GM12878 (cell line): ENCODE results near the gene MAS1L. TPM values are rescaled to one million over a fixed set of nuclear protein-coding genes. Genes with fewer than 3 reads are reported as not detected.

Source experiments
- ATAC-seq: fragments of 200-7000 bp; cut with Tn5 transposase; 3 replicates; pipeline ENCODE4 v1.9.1; 2020; ENCODE audit warnings: mild to moderate bottlenecking, moderate library complexity
- BruUV-seq: library from RNA; stranded (reverse); fragments of 400-500 nt; replicated peaks from 2 replicates; lab custom pipeline; 2021; lab: Mats Ljungman, UMichigan
- CTCF ChIA-PET: fragments of 300-600 bp; sonication (Branson Sonifier 250); formaldehyde crosslinking; extraction: SDS; loops from one replicate; lab custom pipeline; 2021; ENCODE audit warnings: inconsistent platforms; lab: Yijun Ruan, JAX
- POLR2A ChIA-PET: fragments of 350-600 bp; formaldehyde crosslinking; extraction: SDS; loops from one replicate; lab custom pipeline; 2021; ENCODE audit warnings: inconsistent platforms; lab: Charles Lee
- RAD21 ChIA-PET: fragments of 300-600 bp; sonication (Branson Sonifier 250); formaldehyde crosslinking; loops from one replicate; lab custom pipeline; 2023; ENCODE audit warnings: antibody characterized with exemption; ENCODE audit not compliant: unreplicated experiment; lab: Charles Lee
- SMC1A ChIA-PET: fragments of 300-600 bp; sonication (Branson Sonifier 250); formaldehyde crosslinking; loops from one replicate; lab custom pipeline; 2023; ENCODE audit not compliant: unreplicated experiment, uncharacterized antibody; lab: Charles Lee
- DNase-seq: peaks from one replicate; pipeline ENCODE4 v3.0.0-alpha.2; 2011; ENCODE audit warnings: low read depth, low spot score
- FAIRE-seq: peaks from 3 replicates; lab custom pipeline; 2011; peaks lifted over from hg19 to GRCh38; lab: Jason Lieb, UNC
- H2AFZ ChIP-seq: 2 replicates; pipeline ENCODE4 v1.6.0; 2011; ENCODE audit warnings: low read depth, low read length, control low read depth; ENCODE audit not compliant: control insufficient read depth
- H3K27ac ChIP-seq: 2 replicates; pipeline ENCODE4 v1.5.1; 2011; ENCODE audit warnings: control low read depth; ENCODE audit not compliant: control insufficient read depth, insufficient read depth
- H3K27me3 ChIP-seq, 2 experiments: replicated peaks in 1 of 2; 2 replicates each; pipeline versions ENCODE4 v1.6.0 to v1.6.1; 2011; ENCODE audit warnings: low read length in 1 of 2; ENCODE audit not compliant: control insufficient read depth in 2 of 2, insufficient read depth in 2 of 2
- H3K36me3 ChIP-seq, 2 experiments: 2 replicates each; pipeline ENCODE4 v1.5.1; 2011; ENCODE audit warnings: low read length in 1 of 2; ENCODE audit not compliant: control insufficient read depth in 2 of 2, insufficient read depth in 2 of 2
- H3K4me1 ChIP-seq: 2 replicates; pipeline ENCODE4 v1.6.1; 2011; ENCODE audit warnings: mild to moderate bottlenecking, low read length, moderate library complexity, mixed read lengths; ENCODE audit not compliant: control insufficient read depth, insufficient read depth
- H3K4me2 ChIP-seq: 2 replicates; pipeline ENCODE4 v1.6.0; 2011; ENCODE audit warnings: control low read depth; ENCODE audit not compliant: control insufficient read depth, insufficient read depth
- H3K4me3 ChIP-seq: fragments of 200-600 bp; sonication (generic); 2 replicates; pipeline ENCODE4 v1.5.1; 2016
- H3K79me2 ChIP-seq: 2 replicates; pipeline ENCODE4 v1.6.0; 2011; ENCODE audit warnings: low read length; ENCODE audit not compliant: control insufficient read depth, insufficient read depth
- H3K9ac ChIP-seq: 2 replicates; pipeline ENCODE4 v1.8.0; 2011; ENCODE audit warnings: low read length, control low read depth, mixed read lengths; ENCODE audit not compliant: control insufficient read depth, insufficient read depth
- H3K9me3 ChIP-seq: replicated peaks from 3 replicates; pipeline ENCODE4 v1.5.1; 2011; ENCODE audit warnings: mild to moderate bottlenecking, low read length; ENCODE audit not compliant: control insufficient read depth, insufficient read depth
- H4K20me1 ChIP-seq: 2 replicates; pipeline ENCODE4 v1.6.0; 2011; ENCODE audit not compliant: control insufficient read depth, insufficient read depth
- BCL11A ChIP-seq: IDR thresholded peaks from 2 replicates; pipeline ENCODE4 v1.6.1; 2011; ENCODE audit warnings: low read depth, low read length
- CEBPB ChIP-seq, 2 experiments: fragments of 150-350 bp in 1 of 2; IDR thresholded peaks; 2 replicates each; pipeline ENCODE4 v1.6.1; 2012 to 2014; ENCODE audit warnings: low read depth in 2 of 2, low read length in 2 of 2, borderline replicate concordance in 1 of 2, inconsistent platforms in 1 of 2
- CHD2 ChIP-seq: IDR thresholded peaks from 2 replicates; pipeline ENCODE4 v1.6.1; 2011; ENCODE audit warnings: low read depth, low read length, improper control_type of control experiment, borderline replicate concordance
- CREM ChIP-seq: IDR thresholded peaks from 2 replicates; pipeline ENCODE4 v1.6.1; 2014; ENCODE audit warnings: antibody characterized with exemption, low read depth
- EED ChIP-seq: sonication (generic); IDR thresholded peaks from 2 replicates; pipeline ENCODE4 v1.6.1; 2016; ENCODE audit warnings: antibody characterized with exemption, low read depth
- FOXK2 ChIP-seq: fragments of 450-650 bp; IDR thresholded peaks from 2 replicates; pipeline ENCODE4 v1.6.1; 2017; ENCODE audit warnings: mild to moderate bottlenecking, moderate library complexity
- FOXM1 ChIP-seq: IDR thresholded peaks from 2 replicates; pipeline ENCODE4 v1.6.1; 2012; ENCODE audit warnings: low read depth, mild to moderate bottlenecking, inconsistent platforms, low read length, moderate library complexity
- HCFC1 ChIP-seq: fragments of 150-350 bp; IDR thresholded peaks from 2 replicates; pipeline ENCODE4 v1.6.1; 2014; ENCODE audit warnings: low read length
- IKZF1 ChIP-seq: fragments of 450-650 bp; conservative IDR thresholded peaks from 2 replicates; pipeline ENCODE4 v1.6.1; 2017; ENCODE audit warnings: antibody characterized with exemption, mild to moderate bottlenecking
- IRF4 ChIP-seq: IDR thresholded peaks from 2 replicates; pipeline ENCODE4 v1.6.1; 2011; ENCODE audit warnings: low read depth, low read length
- KLF5 ChIP-seq: fragments of 450-650 bp; IDR thresholded peaks from 2 replicates; pipeline ENCODE4 v1.6.1; 2014; ENCODE audit warnings: mild to moderate bottlenecking; ENCODE audit not compliant: partially characterized antibody
- MTA2 ChIP-seq: fragments of 450-650 bp; IDR thresholded peaks from 2 replicates; pipeline ENCODE4 v1.6.1; 2016; ENCODE audit warnings: low read depth, mild to moderate bottlenecking, moderate library complexity
- MYB ChIP-seq: fragments of 150-350 bp; IDR thresholded peaks from 2 replicates; pipeline ENCODE4 v1.6.1; 2014; ENCODE audit warnings: mild to moderate bottlenecking, low read depth, low read length, borderline replicate concordance
- NR2C2 ChIP-seq: IDR thresholded peaks from 2 replicates; pipeline ENCODE4 v1.6.1; 2011; ENCODE audit warnings: borderline replicate concordance, low read depth; ENCODE audit not compliant: control insufficient read depth, insufficient read length
- RAD51 ChIP-seq: fragments of 450-650 bp; IDR thresholded peaks from 2 replicates; pipeline ENCODE4 v1.6.1; 2016; ENCODE audit warnings: moderate library complexity, mild to moderate bottlenecking, inconsistent platforms
- RELA ChIP-seq: fragments of 450-650 bp; IDR thresholded peaks from 2 replicates; pipeline ENCODE4 v1.8.0; 2014; ENCODE audit warnings: borderline replicate concordance; ENCODE audit not compliant: partially characterized antibody
- TCF3 ChIP-seq: IDR thresholded peaks from 2 replicates; pipeline ENCODE4 v1.6.1; 2012; ENCODE audit warnings: low read depth, mild to moderate bottlenecking, low read length, borderline replicate concordance; ENCODE audit not compliant: insufficient read depth
- WRNIP1 ChIP-seq: IDR thresholded peaks from 2 replicates; pipeline ENCODE4 v1.6.1; 2011; ENCODE audit warnings: low read depth, low read length, improper control_type of control experiment, borderline replicate concordance
- ZBTB11 ChIP-seq: fragments of 450-650 bp; formaldehyde crosslinking; IDR thresholded peaks from 2 replicates; pipeline ENCODE4 v1.5.0; 2022; ENCODE audit warnings: mild to moderate bottlenecking, missing genetic modification characterization
- WGBS: methylation state at CpG from one replicate; pipeline ENCODE4 v1.1.6; 2016; ENCODE audit warnings: low lambda C conversion rate; ENCODE audit not compliant: insufficient replicate concordance, insufficient coverage; ENCODE audit errors: missing lambda C conversion rate; 5-methylcytosine and 5-hydroxymethylcytosine counted together
- in situ Hi-C: fragments of 300-500 bp; cut with MboI; formaldehyde crosslinking; loops from 9 replicates; pipeline ENCODE4 v1.14.3; 2018; ENCODE audit warnings: mixed read lengths
- intact Hi-C: fragments of 100-400 bp; cut with micrococcal nuclease; formaldehyde crosslinking; loops from one replicate; pipeline ENCODE4 v1.14.2; 2022; ENCODE audit not compliant: unreplicated experiment
- polyA plus RNA-seq, 11 experiments: library from polyadenylated mRNA; depleted of rRNA in 4 of 11; unstranded in 6 of 11; stranded (reverse) in 5 of 11; fragments of >200 nt; fragmentation: Nextera tagmentation in 4 of 11; fragmentation: Illumina TruSeq in 1 of 11; extraction: Ambion mirVana in 4 of 11; extraction: Trizol in 1 of 11; gene quantifications; 1 replicate in 1 of 11; 2 replicates in 10 of 11; pipeline versions ENCODE4 v1.2.1 to v1.2.3, GENCODE V29; 2011 to 2016; ENCODE audit warnings: inconsistent platforms in 2 of 11, missing spikeins in 2 of 11, low read depth in 1 of 11
- total RNA-seq, 4 experiments: library from RNA; depleted of rRNA in 3 of 4; stranded (reverse); fragments of >200 nt in 3 of 4; fragmentation: Illumina TruSeq in 1 of 4; extraction: Trizol in 1 of 4; gene quantifications; 2 replicates each; pipeline versions ENCODE4 v1.2.1 to v1.2.3, GENCODE V29; 2013 to 2021
- TF ChIP-seq, protein P1 (sequence below): fragments of 450-650 bp; IDR thresholded peaks from 2 replicates; pipeline ENCODE4 v1.6.1; 2017; ENCODE audit warnings: mild to moderate bottlenecking

MAS1L gene
- total and polyA plus RNA-seq, 10 of the 15 experiments (the other 5 are each of a cell fraction or from before 2014, with no cell fraction given), result not detected

DNA sequence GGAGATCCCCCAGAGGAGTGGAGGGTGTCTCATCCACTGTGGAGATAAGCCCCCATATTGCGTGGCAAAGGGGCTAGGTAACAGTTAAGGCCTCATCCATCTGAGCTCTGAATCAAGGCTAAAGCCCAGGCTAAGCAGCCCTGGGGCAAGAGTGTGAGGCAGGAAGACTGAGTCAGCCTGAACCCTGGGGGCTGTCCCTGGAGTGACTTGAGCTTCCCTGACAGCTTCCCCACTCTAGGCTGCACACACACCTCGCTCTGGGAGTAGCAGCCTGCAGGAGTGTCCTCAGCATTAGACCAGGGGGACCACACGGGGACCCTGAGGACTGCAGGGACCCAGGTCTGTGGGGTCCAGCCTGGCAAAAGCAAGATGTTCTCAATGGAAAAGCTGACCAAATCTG, 43.9 kb upstream of the MAS1L start (continued):
- no peak for TF ChIP-seq KLF5
- no peak for TF ChIP-seq FOXM1
- TF ChIP-seq HCFC1, result no peak
- no peak for TF ChIP-seq MTA2
- no peak for TF ChIP-seq CREM
- TF ChIP-seq BCL11A, result no peak
- no peak for TF ChIP-seq CHD2

DNA sequence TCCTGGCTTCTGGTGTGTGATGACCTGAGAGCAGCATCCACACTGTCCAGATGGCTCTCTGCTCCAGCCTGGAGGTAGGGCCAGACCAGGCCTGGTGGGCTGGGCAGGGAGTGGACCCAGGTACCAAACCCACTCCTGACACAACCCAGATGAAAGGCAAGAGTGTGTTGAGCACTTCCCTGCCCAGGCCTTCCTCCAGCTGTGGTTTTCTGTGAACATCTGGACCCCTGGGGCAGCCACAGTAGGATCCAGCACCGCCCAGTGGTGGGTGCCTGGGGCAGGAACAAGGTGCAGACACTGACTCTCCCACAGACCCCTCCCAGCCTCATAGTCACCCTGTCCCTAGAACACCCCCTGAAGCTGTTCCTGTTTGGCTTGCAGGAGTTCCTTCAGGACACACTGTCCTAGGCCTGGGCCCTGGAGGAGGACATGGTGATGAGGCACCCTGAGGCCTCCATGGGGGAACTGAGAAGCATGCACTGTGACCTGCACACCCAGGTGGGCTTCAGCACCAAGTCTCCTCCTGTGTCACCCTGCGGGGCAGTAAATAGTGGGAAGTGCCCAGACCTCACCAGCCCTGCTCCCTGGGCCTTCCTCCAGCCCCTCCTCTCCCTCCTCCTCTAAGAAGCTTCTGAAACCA, 43.0 kb upstream of the MAS1L start:
- Histone ChIP-seq H3K36me3 (no peaks in the 10 kb centered on the region), H3K27me3 (no peaks in the 10 kb centered on the region), H3K27ac (no peak overlapping the region), H3K79me2 (no peaks in the 10 kb centered on the region), H3K4me2 (no peak overlapping the region), H3K4me3 (no peak overlapping the region), H3K9me3 (no peaks in the 10 kb centered on the region), H3K4me1 (no peaks in the 10 kb centered on the region), H3K9ac (no peak overlapping the region), H2AFZ (no peak overlapping the region), H4K20me1 (no peaks in the 10 kb centered on the region)
- ChIA-PET CTCF (no interaction called here), RAD21 (no interaction called here), POLR2A (no interaction called here), SMC1A (no interaction called here)
- 0% methylated on average over 2 of the region's 2 CpGs for WGBS
- no TSS peak for BruUV-seq
- in situ Hi-C loops (no loop called here), intact Hi-C loops (no loop called here)
- no peak for FAIRE-seq
- ATAC-seq, result no peak
- no peak for DNase-seq
- no peak for TF ChIP-seq CEBPB (IDR thresholded peaks at IDR 0.05; ENCODE audit: borderline replicate concordance in 1 of 2, low read depth in 2 of 2, low read length in 2 of 2)
- no peak for TF ChIP-seq EED
- no peak for TF ChIP-seq MYB
- no peak for TF ChIP-seq FOXK2
- no peak for TF ChIP-seq RELA
- TF ChIP-seq RAD51, result no peak
- TF ChIP-seq TCF3, result no peak
- no peak for TF ChIP-seq IRF4
- TF ChIP-seq, protein P1, sequence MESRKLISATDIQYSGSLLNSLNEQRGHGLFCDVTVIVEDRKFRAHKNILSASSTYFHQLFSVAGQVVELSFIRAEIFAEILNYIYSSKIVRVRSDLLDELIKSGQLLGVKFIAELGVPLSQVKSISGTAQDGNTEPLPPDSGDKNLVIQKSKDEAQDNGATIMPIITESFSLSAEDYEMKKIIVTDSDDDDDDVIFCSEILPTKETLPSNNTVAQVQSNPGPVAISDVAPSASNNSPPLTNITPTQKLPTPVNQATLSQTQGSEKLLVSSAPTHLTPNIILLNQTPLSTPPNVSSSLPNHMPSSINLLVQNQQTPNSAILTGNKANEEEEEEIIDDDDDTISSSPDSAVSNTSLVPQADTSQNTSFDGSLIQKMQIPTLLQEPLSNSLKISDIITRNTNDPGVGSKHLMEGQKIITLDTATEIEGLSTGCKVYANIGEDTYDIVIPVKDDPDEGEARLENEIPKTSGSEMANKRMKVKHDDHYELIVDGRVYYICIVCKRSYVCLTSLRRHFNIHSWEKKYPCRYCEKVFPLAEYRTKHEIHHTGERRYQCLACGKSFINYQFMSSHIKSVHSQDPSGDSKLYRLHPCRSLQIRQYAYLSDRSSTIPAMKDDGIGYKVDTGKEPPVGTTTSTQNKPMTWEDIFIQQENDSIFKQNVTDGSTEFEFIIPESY, result no peak
- TF ChIP-seq NR2C2, result no peak
- TF ChIP-seq ZBTB11 (CRISPR knock-in tag), result no peak
- no peak for TF ChIP-seq IKZF1
- TF ChIP-seq WRNIP1, result no peak
